HUDEP-2 (cell line): ENCODE data around the gene SP5.
"Not testable (repeated sequence)": the region's sequence is repeated elsewhere in the genome, so short reads cannot be mapped to it uniquely, and the experiment has no call there.

Experiments used
- DNase-seq, 76 experiments: peaks; one replicate each; lab custom pipeline; 2025; ENCODE audit not compliant: unreplicated experiment in 76 of 76; lab: John Stamatoyannopoulos, UW

The SP5 gene

GRCh38 chr2:170737406-170737805, 22.3 kb downstream of the SP5 start:
- DNase-seq, result no peak

GRCh38 chr2:170737821-170738220, 22.7 kb downstream of the SP5 start:
- DNase-seq, result no peak

- DNase-seq, result no peak
Observed at GRCh38 chr2:170739048-170739447, 23.9 kb downstream of the SP5 start.

- no peak for DNase-seq
Observed at GRCh38 chr2:170739507-170740046, 24.4 kb downstream of the SP5 start.

- DNase-seq, result peak in 64 of 76 experiments; percentile 6 to 76 (median 45)
Observed at GRCh38 chr2:170740660-170741059, 25.5 kb downstream of the SP5 start.

- DNase-seq, result no peak
Observed at GRCh38 chr2:170742000-170742399, 26.9 kb downstream of the SP5 start.

- DNase-seq, result no peak
Observed at GRCh38 chr2:170742896-170743529, 27.9 kb downstream of the SP5 start.

GRCh38 chr2:170743530-170744239, 28.5 kb downstream of the SP5 start:
- peak in 70 of 76 experiments; percentile 16 to 93 (median 57) for DNase-seq

GRCh38 chr2:170744248-170745002, 29.3 kb downstream of the SP5 start:
- DNase-seq, result no peak

- DNase-seq, result no peak
Observed at GRCh38 chr2:170745305-170745704, 30.2 kb downstream of the SP5 start.

- DNase-seq, result peak in 10 of 76 experiments; percentile 8 to 41 (median 24)
Observed at GRCh38 chr2:170747921-170748320, 32.8 kb downstream of the SP5 start.

- DNase-seq, result not testable (repeated sequence)
Observed at GRCh38 chr2:170751555-170751954, 36.4 kb downstream of the SP5 start.

GRCh38 chr2:170761572-170761971, 46.4 kb downstream of the SP5 start:
- no peak for DNase-seq

GRCh38 chr2:170762760-170763159, 47.6 kb downstream of the SP5 start:
- no peak for DNase-seq

GRCh38 chr2:170763232-170763631, 48.1 kb downstream of the SP5 start:
- no peak for DNase-seq

GRCh38 chr2:170764880-170765261, 49.7 kb downstream of the SP5 start:
- no peak for DNase-seq

GRCh38 chr2:170766693-170767092, 51.6 kb downstream of the SP5 start:
- no peak for DNase-seq
